Smooth muscle cell (in vitro differentiated cells): ENCODE measurements around the gene CNNM3. TPM values are rescaled to one million over a fixed set of nuclear protein-coding genes. Genes with fewer than 3 reads are reported as not detected.
"Not testable (repeated sequence)": the region's sequence is repeated elsewhere in the genome, so short reads cannot be mapped to it uniquely, and the experiment has no call there.

ENCODE experiments used
- DNase-seq: peaks from one replicate; lab custom pipeline; 2025; ENCODE audit not compliant: unreplicated experiment; lab: John Stamatoyannopoulos, UW
- H2AFZ ChIP-seq: fragments of 200-600 bp; sonication (generic); 2 replicates; pipeline ENCODE4 v1.6.0; 2016; ENCODE audit warnings: antibody characterized with exemption, low read depth, mild to moderate bottlenecking
- H3F3A ChIP-seq: fragments of 200-600 bp; sonication (generic); 2 replicates; pipeline ENCODE4 v1.6.0; 2017; ENCODE audit warnings: antibody characterized with exemption, low read depth
- H3K27ac ChIP-seq: fragments of 200-600 bp; sonication (generic); 2 replicates; pipeline ENCODE4 v1.5.1; 2016; ENCODE audit warnings: low read depth, mild to moderate bottlenecking
- H3K27me3 ChIP-seq: fragments of 200-600 bp; sonication (generic); 2 replicates; pipeline ENCODE4 v1.6.1; 2016; ENCODE audit warnings: low read depth, mild to moderate bottlenecking
- H3K36me3 ChIP-seq: fragments of 200-600 bp; sonication (generic); 2 replicates; pipeline ENCODE4 v1.5.1; 2016; ENCODE audit warnings: low read depth
- H3K4me1 ChIP-seq: fragments of 200-600 bp; sonication (generic); 2 replicates; pipeline ENCODE4 v1.5.1; 2016; ENCODE audit warnings: low read depth
- H3K4me2 ChIP-seq: fragments of 200-600 bp; sonication (generic); 2 replicates; pipeline ENCODE4 v1.6.0; 2016; ENCODE audit warnings: mild to moderate bottlenecking
- H3K4me3 ChIP-seq: fragments of 200-600 bp; sonication (generic); 2 replicates; pipeline ENCODE4 v1.5.1; 2016; ENCODE audit warnings: mild to moderate bottlenecking
- H3K79me2 ChIP-seq: fragments of 200-600 bp; sonication (generic); 2 replicates; pipeline ENCODE4 v1.6.0; 2016; ENCODE audit warnings: low read depth, mild to moderate bottlenecking
- H3K9ac ChIP-seq: fragments of 200-600 bp; sonication (generic); 2 replicates; pipeline ENCODE4 v1.6.0; 2016; ENCODE audit warnings: low read depth
- H3K9me3 ChIP-seq: fragments of 200-600 bp; sonication (generic); replicated peaks from 2 replicates; pipeline ENCODE4 v1.5.1; 2016; ENCODE audit warnings: low read depth
- H4K20me1 ChIP-seq: fragments of 200-600 bp; sonication (generic); 2 replicates; pipeline ENCODE4 v1.6.0; 2016; ENCODE audit warnings: low read depth
- WGBS: methylation state at CpG from one replicate; pipeline ENCODE4 v1.1.7; 2016; ENCODE audit warnings: low lambda C conversion rate; 5-methylcytosine and 5-hydroxymethylcytosine counted together
- polyA plus RNA-seq: library from polyadenylated mRNA; unstranded; fragments of >200 nt; fragmentation: Nextera tagmentation; extraction: Ambion mirVana; gene quantifications from 2 replicates; pipeline ENCODE4 v1.2.1, GENCODE V29; 2016
- total RNA-seq: library from RNA; depleted of rRNA; stranded (reverse); fragments of >200 nt; gene quantifications from 2 replicates; pipeline ENCODE4 v1.2.3, GENCODE V29; 2014
- TF ChIP-seq, protein P1 (sequence below): fragments of 200-600 bp; sonication (generic); IDR thresholded peaks from 2 replicates; pipeline ENCODE4 v1.5.1; 2017; ENCODE audit warnings: borderline replicate concordance, mild to moderate bottlenecking, antibody characterized with exemption; ENCODE audit not compliant: insufficient read depth, poor library complexity, severe bottlenecking

Gene CNNM3
- total and polyA plus RNA-seq, 2 experiments from 2014 or later = 3.2 to 4.8 TPM

DNA sequence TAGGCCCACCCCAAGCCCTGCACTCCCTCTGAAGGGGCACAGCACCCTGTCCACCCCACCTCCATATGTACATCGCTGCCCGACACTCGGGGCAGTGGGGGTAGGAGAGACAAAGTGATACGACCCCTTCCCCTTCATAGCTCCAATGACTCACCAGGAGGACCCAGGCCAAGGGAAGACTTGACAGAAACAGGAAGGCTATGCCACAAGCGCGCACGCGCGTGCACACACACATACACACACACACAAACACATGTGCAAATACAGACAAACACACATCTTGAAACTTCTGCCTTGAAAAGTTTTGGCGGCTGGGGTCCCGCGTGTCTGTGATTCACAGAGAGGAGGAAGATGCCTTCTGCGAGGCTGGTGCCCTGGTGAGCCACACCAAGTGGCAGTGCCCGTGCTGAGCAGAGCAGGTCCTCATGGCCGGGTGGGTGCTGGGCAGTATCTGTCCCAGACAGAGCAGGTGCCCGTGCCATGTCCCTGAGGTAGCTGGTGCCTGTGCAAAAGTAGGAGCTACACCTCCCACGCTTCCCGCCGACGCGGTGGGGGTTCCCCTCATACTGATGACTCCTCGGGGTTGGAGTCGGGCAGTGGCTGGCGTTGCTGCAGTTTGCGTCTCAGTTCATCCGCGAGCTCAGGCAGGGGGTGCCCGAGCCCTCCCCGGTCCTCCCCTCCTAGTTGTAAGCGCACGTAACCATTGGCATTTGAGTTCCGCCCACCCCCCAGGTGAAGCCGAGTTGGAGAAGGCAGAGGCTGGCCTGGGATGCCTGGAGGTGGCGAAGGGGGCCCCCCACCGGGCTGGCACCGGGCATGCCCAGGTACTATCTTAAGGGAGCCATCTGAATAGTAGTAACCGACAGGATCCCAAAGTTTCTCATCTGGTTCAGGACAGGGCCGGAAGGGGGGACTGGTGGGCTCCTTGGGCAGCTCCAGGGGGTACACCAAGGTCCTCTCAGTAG, 44.3 kb downstream of the CNNM3 start:
- no peak for DNase-seq
- H3K4me1 ChIP-seq = peaks cover 16% of the 10 kb centered on the region
- TF ChIP-seq, protein P1, sequence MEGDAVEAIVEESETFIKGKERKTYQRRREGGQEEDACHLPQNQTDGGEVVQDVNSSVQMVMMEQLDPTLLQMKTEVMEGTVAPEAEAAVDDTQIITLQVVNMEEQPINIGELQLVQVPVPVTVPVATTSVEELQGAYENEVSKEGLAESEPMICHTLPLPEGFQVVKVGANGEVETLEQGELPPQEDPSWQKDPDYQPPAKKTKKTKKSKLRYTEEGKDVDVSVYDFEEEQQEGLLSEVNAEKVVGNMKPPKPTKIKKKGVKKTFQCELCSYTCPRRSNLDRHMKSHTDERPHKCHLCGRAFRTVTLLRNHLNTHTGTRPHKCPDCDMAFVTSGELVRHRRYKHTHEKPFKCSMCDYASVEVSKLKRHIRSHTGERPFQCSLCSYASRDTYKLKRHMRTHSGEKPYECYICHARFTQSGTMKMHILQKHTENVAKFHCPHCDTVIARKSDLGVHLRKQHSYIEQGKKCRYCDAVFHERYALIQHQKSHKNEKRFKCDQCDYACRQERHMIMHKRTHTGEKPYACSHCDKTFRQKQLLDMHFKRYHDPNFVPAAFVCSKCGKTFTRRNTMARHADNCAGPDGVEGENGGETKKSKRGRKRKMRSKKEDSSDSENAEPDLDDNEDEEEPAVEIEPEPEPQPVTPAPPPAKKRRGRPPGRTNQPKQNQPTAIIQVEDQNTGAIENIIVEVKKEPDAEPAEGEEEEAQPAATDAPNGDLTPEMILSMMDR = no peak
- no peak overlapping the region for H3K4me2 ChIP-seq
- no peak overlapping the region for H3K27ac ChIP-seq
- peaks cover 33% of the 10 kb centered on the region for H3K79me2 ChIP-seq
- H4K20me1 ChIP-seq = peaks cover 65% of the 10 kb centered on the region
- 94% methylated on average over 32 of the region's 38 CpGs for WGBS
- no peaks in the 10 kb centered on the region for H3K36me3 ChIP-seq
- H3F3A ChIP-seq = peaks cover 26% of the 10 kb centered on the region
- H3K4me3 ChIP-seq = no peak overlapping the region
- no peaks in the 10 kb centered on the region for H3K9me3 ChIP-seq
- no peak overlapping the region for H2AFZ ChIP-seq
- H3K27me3 ChIP-seq = no peaks in the 10 kb centered on the region
- no peak overlapping the region for H3K9ac ChIP-seq

DNA sequence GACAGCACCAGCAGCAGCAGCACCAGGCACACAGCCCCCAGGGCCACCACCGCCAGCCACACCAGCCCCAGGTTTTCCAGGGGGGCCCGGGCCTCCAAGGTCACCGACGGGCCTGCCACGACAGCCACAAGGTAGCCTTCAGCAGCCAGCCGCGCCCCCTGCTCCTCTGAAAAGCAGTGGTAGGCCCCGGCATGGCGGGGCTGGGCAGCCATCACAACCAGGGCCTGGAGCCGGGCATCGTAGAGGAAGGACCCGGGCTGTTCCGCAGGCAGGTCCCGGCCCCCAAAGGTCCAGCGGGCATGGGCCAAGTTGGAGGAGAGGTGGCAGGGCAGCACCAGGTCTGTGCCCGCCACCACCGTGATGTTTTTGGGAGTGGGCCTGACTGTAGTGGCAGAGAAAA, 45.0 kb downstream of the CNNM3 start:
- no peak overlapping the region for H3K4me2 ChIP-seq
- 95% methylated on average over 17 of the region's 17 CpGs for WGBS
- H3K27ac ChIP-seq = no peak overlapping the region
- H4K20me1 ChIP-seq = peaks cover 72% of the 10 kb centered on the region
- no peak for DNase-seq
- H3F3A ChIP-seq = peaks cover 29% of the 10 kb centered on the region
- no peak overlapping the region for H2AFZ ChIP-seq
- no peaks in the 10 kb centered on the region for H3K27me3 ChIP-seq
- H3K9ac ChIP-seq = no peak overlapping the region
- TF ChIP-seq, protein P1 = no peak
- no peaks in the 10 kb centered on the region for H3K9me3 ChIP-seq
- no peaks in the 10 kb centered on the region for H3K36me3 ChIP-seq
- H3K79me2 ChIP-seq = peaks cover 33% of the 10 kb centered on the region
- H3K4me1 ChIP-seq = peaks cover 16% of the 10 kb centered on the region
- H3K4me3 ChIP-seq = no peak overlapping the region

DNA sequence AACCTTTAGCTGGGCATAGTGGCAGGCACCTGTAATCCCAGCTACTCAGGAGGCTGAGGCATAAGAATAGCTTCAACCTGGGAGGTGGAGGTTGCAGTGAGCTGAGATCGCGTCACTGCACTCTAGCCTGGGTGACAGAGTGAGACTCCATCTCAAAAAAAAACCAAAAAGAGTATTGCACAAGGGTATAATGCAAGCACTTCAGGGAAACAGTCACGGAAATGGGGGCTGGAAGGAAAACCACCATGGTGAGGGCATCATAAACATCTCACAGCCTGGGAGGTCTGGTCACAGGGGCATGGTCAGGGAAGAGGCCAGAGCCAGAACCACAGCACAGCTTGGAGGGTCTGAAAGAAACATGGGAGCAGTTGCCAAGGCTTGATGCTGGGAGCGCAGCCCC, 47.0 kb downstream of the CNNM3 start:
- not testable (repeated sequence) for H3K36me3 ChIP-seq, DNase-seq, H3K4me1 ChIP-seq, H3K4me3 ChIP-seq, H3K4me2 ChIP-seq, H3K27me3 ChIP-seq, H2AFZ ChIP-seq, H3K27ac ChIP-seq, H3K9me3 ChIP-seq, H3K9ac ChIP-seq
- Histone ChIP-seq H3K79me2 (peaks cover 37% of the 10 kb centered on the region), H3F3A (peaks cover 31% of the 10 kb centered on the region), H4K20me1 (peaks cover 92% of the 10 kb centered on the region)
- WGBS = 79% methylated on average over 4 of the region's 4 CpGs

DNA sequence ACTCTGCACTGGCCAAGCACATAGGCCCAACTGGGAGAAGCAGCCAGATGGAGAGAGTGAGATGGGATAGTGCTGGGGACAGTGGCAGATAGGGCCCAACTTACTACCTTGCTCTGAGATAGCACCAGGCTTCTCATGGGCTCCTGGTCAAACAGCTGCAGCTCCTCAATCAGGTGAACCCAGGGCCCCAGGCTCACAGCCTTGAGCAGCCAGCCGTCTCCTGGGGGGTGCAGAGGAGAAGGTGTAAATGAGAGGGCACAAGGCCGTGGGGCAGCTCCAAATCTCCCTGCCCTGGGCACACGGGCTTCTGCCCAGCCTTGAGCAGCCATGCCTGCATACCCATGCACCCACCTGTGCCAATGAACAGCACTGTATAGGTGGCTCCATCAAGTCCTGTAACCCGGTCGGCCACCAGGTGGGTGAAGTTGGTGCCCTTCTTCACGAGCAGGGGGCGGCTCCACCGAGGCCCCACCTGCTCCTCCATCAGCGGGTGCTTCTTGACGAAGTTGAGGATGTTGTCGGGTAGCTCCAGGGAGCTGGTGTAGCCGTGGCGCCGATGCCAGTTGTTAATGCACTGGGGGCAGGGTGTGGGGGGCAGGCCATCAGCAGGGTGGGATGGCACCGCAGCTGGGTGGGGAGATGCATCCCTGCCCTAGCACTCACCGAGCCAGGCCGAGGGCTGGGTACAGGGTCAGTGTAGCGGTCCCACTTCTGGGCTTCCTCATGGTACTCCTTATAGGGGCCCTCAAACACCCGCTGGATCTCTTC, 47.7 kb downstream of the CNNM3 start:
- WGBS = 97% methylated on average over 16 of the region's 19 CpGs
- Histone ChIP-seq H3K36me3 (no peaks in the 10 kb centered on the region), H3K27me3 (no peaks in the 10 kb centered on the region), H3K79me2 (peaks cover 44% of the 10 kb centered on the region), H3F3A (peaks cover 29% of the 10 kb centered on the region), H3K4me2 (no peak overlapping the region), H3K4me3 (no peak overlapping the region), H2AFZ (no peak overlapping the region), H3K27ac (no peak overlapping the region), H4K20me1 (peaks cover 94% of the 10 kb centered on the region), H3K4me1 (peaks cover 7% of the 10 kb centered on the region), H3K9ac (no peak overlapping the region), H3K9me3 (no peaks in the 10 kb centered on the region)
- TF ChIP-seq, protein P1 = no peak
- no peak for DNase-seq
